HCT116 (cell line): ENCODE data around the gene TTC17. TPM values are rescaled to one million over a fixed set of nuclear protein-coding genes. Genes with fewer than 3 reads are reported as not detected.

Experiments
- ATAC-seq: fragments of 200-7000 bp; cut with Tn5 transposase; 2 replicates; pipeline ENCODE4 v1.9.1; 2020; ENCODE audit warnings: mild to moderate bottlenecking, moderate library complexity
- BruUV-seq: library from RNA; stranded (reverse); fragments of 400-500 nt; replicated peaks from 2 replicates; lab custom pipeline; 2021; lab: Mats Ljungman, UMichigan
- CTCF ChIA-PET: fragments of 300-600 bp; sonication (Branson Sonifier 250); formaldehyde crosslinking; loops from one replicate; lab custom pipeline; 2021; ENCODE audit warnings: antibody characterized with exemption; lab: Charles Lee
- POLR2A ChIA-PET: fragments of 300-600, 350-600 bp; sonication (Branson Sonifier 250); formaldehyde crosslinking; loops from one replicate; lab custom pipeline; 2021; ENCODE audit warnings: antibody characterized with exemption; lab: Charles Lee
- RAD21 ChIA-PET, 2 experiments: fragments of 300-600 bp; sonication (Branson Sonifier 250); formaldehyde crosslinking; loops; one replicate each; lab custom pipeline; 2023; ENCODE audit warnings: low total read pairs in 2 of 2; ENCODE audit not compliant: uncharacterized antibody in 2 of 2, unreplicated experiment in 2 of 2, low non-redundant PET in 1 of 2; lab: Charles Lee
- DNase-seq: peaks from one replicate; pipeline ENCODE4 v3.0.0-alpha.2; 2010; ENCODE audit warnings: low read depth, low spot score
- H2AFZ ChIP-seq: fragments of 200-600 bp; shearing (Covaris generic), sonication (generic); 2 replicates; pipeline ENCODE4 v1.6.1; 2017; ENCODE audit warnings: low read depth, mixed run types, mixed read lengths, antibody characterized with exemption, low read length; ENCODE audit not compliant: poor library complexity, severe bottlenecking
- H3K27ac ChIP-seq: 2 replicates; pipeline ENCODE4 v1.5.1; 2012; ENCODE audit warnings: low read depth, low read length
- H3K27me3 ChIP-seq: fragments of 200-600 bp; sonication (generic); 2 replicates; pipeline ENCODE4 v1.6.1; 2016; ENCODE audit warnings: mixed run types, low read length, mixed read lengths; ENCODE audit not compliant: insufficient read depth
- H3K36me3 ChIP-seq, 2 experiments: fragments of 200-500 bp in 1 of 2; fragments of 200-600 bp in 1 of 2; sonication (Bioruptor generic) in 1 of 2; sonication (generic) in 1 of 2; 2 replicates each; pipeline versions ENCODE4 v1.5.1 to v1.6.1; 2014 to 2016; ENCODE audit warnings: low read length in 2 of 2, inconsistent platforms in 1 of 2, mixed read lengths in 1 of 2, mixed run types in 1 of 2; ENCODE audit not compliant: insufficient read depth in 2 of 2, control insufficient read depth in 1 of 2
- H3K4me1 ChIP-seq, 2 experiments: fragments of 200-600 bp in 1 of 2; sonication (generic) in 1 of 2; 2 replicates each; pipeline versions ENCODE4 v1.5.1 to v1.6.1; 2012 to 2017; ENCODE audit warnings: low read length in 2 of 2, inconsistent platforms in 1 of 2, mild to moderate bottlenecking in 1 of 2, mixed read lengths in 1 of 2, mixed run types in 1 of 2, moderate library complexity in 1 of 2; ENCODE audit not compliant: insufficient read depth in 2 of 2, control insufficient read depth in 1 of 2
- H3K4me2 ChIP-seq: fragments of 200-600 bp; sonication (generic); 2 replicates; pipeline ENCODE4 v1.6.1; 2017; ENCODE audit warnings: mixed run types, low read length, mixed read lengths
- H3K4me3 ChIP-seq, 2 experiments: fragments of 200-600 bp in 1 of 2; sonication (generic) in 1 of 2; replicated peaks in 1 of 2; 2 replicates each; pipeline ENCODE4 v1.5.1; 2011 to 2016; ENCODE audit warnings: low read length in 2 of 2, control low read depth in 1 of 2, low read depth in 1 of 2, mild to moderate bottlenecking in 1 of 2, mixed read lengths in 1 of 2, mixed run types in 1 of 2
- H3K79me2 ChIP-seq: fragments of 200-600 bp; sonication (generic); 2 replicates; pipeline ENCODE4 v1.6.1; 2017; ENCODE audit warnings: mild to moderate bottlenecking, mixed run types, low read length, moderate library complexity, mixed read lengths; ENCODE audit not compliant: insufficient read depth
- H3K9ac ChIP-seq: fragments of 200-600 bp; sonication (generic); 2 replicates; pipeline ENCODE4 v1.6.1; 2016; ENCODE audit warnings: low read length, mixed read lengths
- H3K9me2 ChIP-seq: fragments of 200-600 bp; sonication (generic), shearing (Covaris generic); 2 replicates; pipeline ENCODE4 v1.6.1; 2017; ENCODE audit warnings: mixed run types, mild to moderate bottlenecking, moderate library complexity; ENCODE audit not compliant: insufficient read depth
- H3K9me3 ChIP-seq, 2 experiments: fragments of 200-500 bp in 1 of 2; fragments of 200-600 bp in 1 of 2; sonication (Bioruptor generic) in 1 of 2; sonication (generic) in 1 of 2; 2 replicates each; pipeline ENCODE4 v1.6.1; 2014 to 2017; ENCODE audit warnings: low read length in 2 of 2, mixed read lengths in 2 of 2, inconsistent platforms in 1 of 2, low read depth in 1 of 2, mild to moderate bottlenecking in 1 of 2, mixed run types in 1 of 2, moderate library complexity in 1 of 2; ENCODE audit not compliant: control insufficient read depth in 1 of 2, insufficient read depth in 1 of 2
- H4K20me1 ChIP-seq: fragments of 200-600 bp; sonication (generic), shearing (Covaris generic); 2 replicates; pipeline ENCODE4 v1.6.1; 2017; ENCODE audit warnings: mixed run types, mild to moderate bottlenecking, moderate library complexity; ENCODE audit not compliant: insufficient read depth
- ATF3 ChIP-seq: IDR thresholded peaks from 2 replicates; pipeline ENCODE4 v1.6.1; 2012
- CEBPB ChIP-seq: IDR thresholded peaks from 2 replicates; pipeline ENCODE4 v1.6.1; 2012; ENCODE audit warnings: low read depth
- EGR1 ChIP-seq: IDR thresholded peaks from 2 replicates; pipeline ENCODE4 v1.6.1; 2012; ENCODE audit warnings: low read depth
- EZH2 ChIP-seq: fragments of 200-600 bp; sonication (generic); IDR thresholded peaks from 2 replicates; pipeline ENCODE4 v1.6.1; 2017; ENCODE audit warnings: antibody characterized with exemption, mixed run types
- EZH2phosphoT487 ChIP-seq: fragments of 200-600 bp; IDR thresholded peaks from 2 replicates; pipeline ENCODE4 v1.6.1; 2018; ENCODE audit warnings: antibody characterized with exemption, borderline replicate concordance
- JUND ChIP-seq: IDR thresholded peaks from 2 replicates; pipeline ENCODE4 v1.6.1; 2012
- REST ChIP-seq: IDR thresholded peaks from 2 replicates; pipeline ENCODE4 v1.6.1; 2012; ENCODE audit warnings: low read depth
- SIN3A ChIP-seq: IDR thresholded peaks from 2 replicates; pipeline ENCODE4 v1.6.1; 2012; ENCODE audit warnings: low read depth
- TCF7L2 ChIP-seq: IDR thresholded peaks from 2 replicates; pipeline ENCODE4 v1.7.0; 2011; ENCODE audit warnings: borderline replicate concordance, inconsistent platforms; ENCODE audit not compliant: insufficient read depth, insufficient read length; ENCODE audit errors: extremely low read depth
- YY1 ChIP-seq: IDR thresholded peaks from 2 replicates; pipeline ENCODE4 v1.6.1; 2011; ENCODE audit warnings: low read length, low read depth, moderate library complexity, mild to moderate bottlenecking; ENCODE audit not compliant: insufficient replicate concordance; ENCODE audit errors: extremely low read depth
- ZNF274 ChIP-seq: fragments of 200-500 bp; sonication (Bioruptor generic); IDR thresholded peaks from 2 replicates; pipeline ENCODE4 v1.6.1; 2014; ENCODE audit warnings: mild to moderate bottlenecking, low read depth, low read length, inconsistent platforms
- intact Hi-C: fragments of 100-400 bp; cut with micrococcal nuclease; formaldehyde crosslinking; loops from 2 replicates; pipeline ENCODE4 v1.10.0; 2022
- total RNA-seq: library from RNA; stranded (reverse); gene quantifications from one replicate; pipeline ENCODE4 v1.2.1, GENCODE V29; 2021; ENCODE audit not compliant: unreplicated experiment
- TF ChIP-seq, protein P1 (sequence below): IDR thresholded peaks from 2 replicates; pipeline ENCODE4 v1.6.1; 2011; ENCODE audit warnings: mild to moderate bottlenecking, low read length, moderate library complexity; ENCODE audit not compliant: insufficient replicate concordance; ENCODE audit errors: extremely low read depth

TTC17 gene
- total RNA-seq, 1 experiment from 2014 or later, result 51.6 TPM

GRCh38 chr11:43504316-43504950 is 145.7 kb downstream of the TTC17 start (continued):
- TF ChIP-seq EZH2phosphoT487, result no peak

GRCh38 chr11:43505171-43505570 is 146.5 kb downstream of the TTC17 start:
- no peaks in the 10 kb centered on the region for H4K20me1 ChIP-seq
- H3K79me2 ChIP-seq, result no peaks in the 10 kb centered on the region
- no peak overlapping the region for H2AFZ ChIP-seq
- no peak overlapping the region for H3K4me3 ChIP-seq
- TF ChIP-seq YY1 (no peak), ATF3 (no peak), REST (no peak), EZH2 (no peak), JUND (no peak), ZNF274 (no peak), CEBPB (no peak), EGR1 (no peak), TCF7L2 (no peak), SIN3A (no peak)
- TF ChIP-seq, protein P1, sequence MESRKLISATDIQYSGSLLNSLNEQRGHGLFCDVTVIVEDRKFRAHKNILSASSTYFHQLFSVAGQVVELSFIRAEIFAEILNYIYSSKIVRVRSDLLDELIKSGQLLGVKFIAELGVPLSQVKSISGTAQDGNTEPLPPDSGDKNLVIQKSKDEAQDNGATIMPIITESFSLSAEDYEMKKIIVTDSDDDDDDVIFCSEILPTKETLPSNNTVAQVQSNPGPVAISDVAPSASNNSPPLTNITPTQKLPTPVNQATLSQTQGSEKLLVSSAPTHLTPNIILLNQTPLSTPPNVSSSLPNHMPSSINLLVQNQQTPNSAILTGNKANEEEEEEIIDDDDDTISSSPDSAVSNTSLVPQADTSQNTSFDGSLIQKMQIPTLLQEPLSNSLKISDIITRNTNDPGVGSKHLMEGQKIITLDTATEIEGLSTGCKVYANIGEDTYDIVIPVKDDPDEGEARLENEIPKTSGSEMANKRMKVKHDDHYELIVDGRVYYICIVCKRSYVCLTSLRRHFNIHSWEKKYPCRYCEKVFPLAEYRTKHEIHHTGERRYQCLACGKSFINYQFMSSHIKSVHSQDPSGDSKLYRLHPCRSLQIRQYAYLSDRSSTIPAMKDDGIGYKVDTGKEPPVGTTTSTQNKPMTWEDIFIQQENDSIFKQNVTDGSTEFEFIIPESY, result no peak
- no TSS peak for BruUV-seq
- H3K9me2 ChIP-seq, result no peaks in the 10 kb centered on the region
- H3K27ac ChIP-seq, result no peak overlapping the region
- no peaks in the 10 kb centered on the region for H3K9me3 ChIP-seq
- CTCF ChIA-PET, result interaction anchor here (1.4 to 2.6 kb wide), 4 partner anchors 61 to 385 kb away, joined by 4 to 40 read pairs (median 28); no protein-coding TSS in a partner anchor
- ATAC-seq (no peak), DNase-seq (no peak)
- H3K9ac ChIP-seq, result no peak overlapping the region
- POLR2A ChIA-PET, result no interaction called here
- no peaks in the 10 kb centered on the region for H3K36me3 ChIP-seq
- no peak overlapping the region for H3K4me2 ChIP-seq
- RAD21 ChIA-PET, result interaction anchor here in 1 of 2 experiments (1.2 kb wide), 1 partner anchor 63 kb away, joined by 6 read pairs; no protein-coding TSS in a partner anchor
- peaks cover 0 to 7% of the 10 kb centered on the region in 2 experiments; a peak in 1 of 4 replicates for H3K4me1 ChIP-seq
- peaks cover 8% of the 10 kb centered on the region; the same call in 1 of the 2 replicates for H3K27me3 ChIP-seq
- intact Hi-C loops, result no loop called here
